Forelimb muscle (tissue), 1 donor: ENCODE results near the gene CCDC3. TPM values are rescaled to one million over a fixed set of nuclear protein-coding genes. Genes with fewer than 3 reads are reported as not detected.
A peak's percentile ranks its signal among the peaks of the same experiment; 100 is the strongest.
"Not testable (repeated sequence)": the region's sequence is repeated elsewhere in the genome, so short reads cannot be mapped to it uniquely, and the experiment has no call there.

Source experiments
- DNase-seq: peaks from one replicate; pipeline ENCODE4 v3.0.0-alpha.2; 2013; ENCODE audit warnings: low read depth
- polyA plus RNA-seq: library from polyadenylated mRNA; unstranded; fragments of 120-200 nt; gene quantifications from one replicate; pipeline ENCODE4 v1.2.1, GENCODE V29; 2013; ENCODE audit not compliant: insufficient read length

The CCDC3 gene
- polyA plus RNA-seq, 1 donor: 14.6 TPM

DNA sequence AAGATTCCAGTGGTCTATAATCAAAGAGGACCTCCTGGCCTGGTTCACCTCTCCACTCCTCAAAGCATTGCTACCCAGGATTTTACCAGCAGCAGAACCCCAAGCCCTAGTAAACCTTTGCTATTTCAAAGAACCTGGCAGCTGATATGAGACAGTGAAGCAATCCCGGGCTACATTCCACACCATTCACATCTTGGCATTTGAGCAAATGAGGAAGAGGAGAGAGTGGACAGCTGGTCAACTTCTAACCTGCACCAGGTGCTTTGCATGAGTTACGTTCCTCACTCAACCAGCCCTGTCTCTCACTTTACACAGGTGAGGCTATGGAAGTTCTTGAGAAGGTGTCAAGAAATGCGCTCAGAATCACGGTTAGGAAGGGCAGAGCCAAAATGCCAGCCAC, 1.1 kb downstream of the CCDC3 start:
- DNase-seq: no peak

GRCh38 chr10:12999849-13000248, 1.7 kb downstream of the CCDC3 start:
- DNase-seq: no peak

GRCh38 chr10:12995425-12995861, 6.1 kb downstream of the CCDC3 start:
- no peak for DNase-seq

GRCh38 chr10:12993595-12993994, 7.9 kb downstream of the CCDC3 start:
- DNase-seq: peak; percentile 31

DNA sequence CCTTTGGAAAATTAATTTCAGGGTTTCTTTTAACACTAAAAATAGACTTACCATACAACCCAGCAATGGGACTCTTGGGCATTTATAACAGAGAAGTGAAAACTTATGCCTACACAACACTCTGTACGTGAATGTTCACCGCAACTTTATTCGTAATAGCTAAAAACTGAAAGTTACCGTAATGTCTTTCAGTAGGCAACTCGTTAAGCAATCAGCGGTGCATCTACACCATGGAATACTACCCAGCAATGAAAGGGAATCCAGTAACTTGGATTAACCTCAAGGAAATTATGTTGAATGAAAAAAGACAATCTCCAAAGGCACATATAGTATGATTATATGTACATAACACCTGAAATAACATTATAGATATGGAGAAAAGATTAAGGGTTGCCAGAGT, 16.2 kb downstream of the CCDC3 start:
- DNase-seq: no peak

DNA sequence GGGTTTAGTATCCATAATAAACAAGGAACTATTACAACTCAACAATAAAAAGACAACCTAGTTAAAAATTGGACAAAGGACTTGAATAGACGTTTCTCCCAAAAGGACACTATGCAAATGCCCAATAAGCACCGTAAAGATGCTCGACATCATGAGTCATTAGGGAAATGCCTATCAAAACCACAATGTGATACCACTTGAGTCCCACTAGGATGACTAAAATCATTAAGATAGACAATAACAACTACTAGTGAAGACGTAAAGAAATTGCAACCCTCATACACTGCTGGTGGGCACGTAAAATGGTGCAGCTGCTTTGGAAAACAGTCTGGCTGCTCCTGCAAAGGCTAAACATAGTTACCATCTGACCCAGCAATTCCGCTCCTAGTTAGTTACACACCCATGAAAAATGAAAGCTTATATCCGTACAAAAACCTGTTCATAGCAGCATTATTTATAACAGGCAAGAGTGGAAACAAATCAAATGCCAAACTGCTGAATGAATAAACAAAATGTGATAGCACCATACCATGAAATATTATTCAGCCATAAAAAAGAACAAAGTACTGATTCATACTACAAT, 17.3 kb downstream of the CCDC3 start:
- DNase-seq: no peak

DNA sequence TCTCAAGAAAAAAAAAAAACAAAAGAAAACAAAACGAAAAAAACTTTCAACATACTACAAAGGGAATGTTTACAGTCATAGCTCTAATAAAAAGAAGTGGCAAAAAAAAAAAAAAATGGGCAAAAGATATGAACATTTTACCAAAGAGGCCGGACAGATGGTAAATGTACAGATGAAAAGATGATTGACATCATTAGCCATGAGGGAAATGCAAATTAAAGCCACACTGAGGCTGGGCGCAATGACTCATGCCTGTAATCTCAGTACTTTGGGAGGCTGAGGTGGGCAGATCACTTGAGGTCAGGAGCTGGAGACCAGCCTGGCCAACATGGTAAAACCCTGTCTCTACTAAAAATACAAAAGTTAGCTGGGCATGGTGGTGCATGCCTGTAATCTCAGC, 17.9 kb downstream of the CCDC3 start:
- not testable (repeated sequence) for DNase-seq

- no peak for DNase-seq
Measured at GRCh38 chr10:12981570-12981969, 19.9 kb downstream of the CCDC3 start.

GRCh38 chr10:12980713-12981306, 20.7 kb downstream of the CCDC3 start:
- DNase-seq: no peak

GRCh38 chr10:12980102-12980661, 21.3 kb downstream of the CCDC3 start:
- no peak for DNase-seq

- DNase-seq: no peak
Measured at GRCh38 chr10:12978891-12979290, 22.6 kb downstream of the CCDC3 start.

- DNase-seq: no peak
Measured at GRCh38 chr10:12975906-12976305, 25.6 kb downstream of the CCDC3 start.

- DNase-seq: no peak
Measured at GRCh38 chr10:12975266-12975665, 26.2 kb downstream of the CCDC3 start.

GRCh38 chr10:12974491-12975199, 26.9 kb downstream of the CCDC3 start:
- DNase-seq: no peak

GRCh38 chr10:12974078-12974477, 27.4 kb downstream of the CCDC3 start:
- no peak for DNase-seq

DNA sequence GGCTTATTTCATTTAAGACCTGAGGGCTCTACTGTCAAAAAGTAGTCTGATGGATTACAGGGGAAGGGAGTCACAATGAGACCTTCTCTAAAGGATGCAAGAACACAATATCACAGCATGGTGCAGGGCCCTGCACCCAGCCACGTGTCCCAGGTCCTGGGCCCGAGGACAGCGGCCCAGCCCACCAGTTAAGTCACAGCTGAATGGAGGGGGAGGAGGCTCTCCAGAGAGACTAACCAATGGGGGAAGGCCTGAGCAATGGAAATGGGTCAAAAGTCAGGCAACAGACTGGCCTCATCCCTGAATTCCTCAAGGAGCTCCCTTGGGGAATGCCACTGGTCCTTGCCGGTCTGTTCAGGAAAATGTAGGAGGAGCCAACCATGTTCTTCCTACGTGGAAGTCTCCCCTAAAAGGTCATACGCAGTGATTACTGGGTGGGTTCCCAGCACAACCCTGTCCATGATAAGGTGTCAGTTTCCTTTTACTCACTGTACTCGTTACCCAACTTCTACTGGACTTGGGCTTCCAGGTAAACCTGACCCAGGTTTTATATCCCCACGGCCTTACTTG, 28.3 kb downstream of the CCDC3 start:
- no peak for DNase-seq

GRCh38 chr10:12972146-12972545, 29.4 kb downstream of the CCDC3 start:
- no peak for DNase-seq

GRCh38 chr10:12971001-12971788, 30.3 kb downstream of the CCDC3 start:
- no peak for DNase-seq

GRCh38 chr10:12969951-12970350, 31.6 kb downstream of the CCDC3 start:
- no peak for DNase-seq

GRCh38 chr10:12966067-12966466, 35.4 kb downstream of the CCDC3 start:
- DNase-seq: no peak

GRCh38 chr10:12965571-12965970, 35.9 kb downstream of the CCDC3 start:
- DNase-seq: no peak

- no peak for DNase-seq
Measured at GRCh38 chr10:12962556-12962955, 39.0 kb downstream of the CCDC3 start.
